GM21723 (cell line): ENCODE results near the gene SMC6.

ENCODE experiments used
- ATAC-seq: cut with Tn5 transposase; IDR thresholded peaks from one replicate; pipeline ENCODE4 v1.9.1; 2021; ENCODE audit warnings: mild to moderate bottlenecking, moderate library complexity; ENCODE audit not compliant: unreplicated experiment

The SMC6 gene, protein sequence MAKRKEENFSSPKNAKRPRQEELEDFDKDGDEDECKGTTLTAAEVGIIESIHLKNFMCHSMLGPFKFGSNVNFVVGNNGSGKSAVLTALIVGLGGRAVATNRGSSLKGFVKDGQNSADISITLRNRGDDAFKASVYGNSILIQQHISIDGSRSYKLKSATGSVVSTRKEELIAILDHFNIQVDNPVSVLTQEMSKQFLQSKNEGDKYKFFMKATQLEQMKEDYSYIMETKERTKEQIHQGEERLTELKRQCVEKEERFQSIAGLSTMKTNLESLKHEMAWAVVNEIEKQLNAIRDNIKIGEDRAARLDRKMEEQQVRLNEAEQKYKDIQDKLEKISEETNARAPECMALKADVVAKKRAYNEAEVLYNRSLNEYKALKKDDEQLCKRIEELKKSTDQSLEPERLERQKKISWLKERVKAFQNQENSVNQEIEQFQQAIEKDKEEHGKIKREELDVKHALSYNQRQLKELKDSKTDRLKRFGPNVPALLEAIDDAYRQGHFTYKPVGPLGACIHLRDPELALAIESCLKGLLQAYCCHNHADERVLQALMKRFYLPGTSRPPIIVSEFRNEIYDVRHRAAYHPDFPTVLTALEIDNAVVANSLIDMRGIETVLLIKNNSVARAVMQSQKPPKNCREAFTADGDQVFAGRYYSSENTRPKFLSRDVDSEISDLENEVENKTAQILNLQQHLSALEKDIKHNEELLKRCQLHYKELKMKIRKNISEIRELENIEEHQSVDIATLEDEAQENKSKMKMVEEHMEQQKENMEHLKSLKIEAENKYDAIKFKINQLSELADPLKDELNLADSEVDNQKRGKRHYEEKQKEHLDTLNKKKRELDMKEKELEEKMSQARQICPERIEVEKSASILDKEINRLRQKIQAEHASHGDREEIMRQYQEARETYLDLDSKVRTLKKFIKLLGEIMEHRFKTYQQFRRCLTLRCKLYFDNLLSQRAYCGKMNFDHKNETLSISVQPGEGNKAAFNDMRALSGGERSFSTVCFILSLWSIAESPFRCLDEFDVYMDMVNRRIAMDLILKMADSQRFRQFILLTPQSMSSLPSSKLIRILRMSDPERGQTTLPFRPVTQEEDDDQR

GRCh38 chr2:17753803-17754663, at the start of gene SMC6, which contains the start of gene GEN1:
Gene SMC6, minus strand, starts transcription at chr2:17753810. Its CDS starts 7,864 bp downstream, at chr2:17745946.
Gene GEN1, plus strand, starts transcription at chr2:17754138. Its CDS starts 5,806 bp downstream, at chr2:17759944.
- peak; percentile 66 for ATAC-seq

- no peak for ATAC-seq
Observed at GRCh38 chr2:17800693-17801458, 47.3 kb upstream of the SMC6 start.

DNA sequence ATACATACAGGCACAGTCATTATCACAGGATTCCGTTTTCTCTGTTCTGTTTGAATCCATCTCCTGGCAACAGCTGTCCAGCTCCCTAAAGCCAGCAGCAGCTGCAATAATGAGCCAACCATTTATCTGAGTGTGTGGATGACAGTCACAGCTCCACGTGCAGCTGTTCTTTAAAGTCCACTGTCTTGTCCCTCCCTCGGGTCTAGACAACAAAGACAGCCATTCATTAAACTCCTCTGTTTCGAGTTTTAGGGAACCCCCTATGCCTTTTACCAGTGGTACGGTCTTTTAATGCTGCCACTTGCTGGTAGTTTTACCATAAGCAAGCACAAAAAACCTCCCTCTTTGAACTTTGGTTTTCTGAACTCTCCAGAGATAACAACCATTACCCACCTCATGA, 46.6 kb upstream of the SMC6 start:
- no peak for ATAC-seq

- ATAC-seq, result no peak
Observed at GRCh38 chr2:17799301-17800120, 45.9 kb upstream of the SMC6 start.

DNA sequence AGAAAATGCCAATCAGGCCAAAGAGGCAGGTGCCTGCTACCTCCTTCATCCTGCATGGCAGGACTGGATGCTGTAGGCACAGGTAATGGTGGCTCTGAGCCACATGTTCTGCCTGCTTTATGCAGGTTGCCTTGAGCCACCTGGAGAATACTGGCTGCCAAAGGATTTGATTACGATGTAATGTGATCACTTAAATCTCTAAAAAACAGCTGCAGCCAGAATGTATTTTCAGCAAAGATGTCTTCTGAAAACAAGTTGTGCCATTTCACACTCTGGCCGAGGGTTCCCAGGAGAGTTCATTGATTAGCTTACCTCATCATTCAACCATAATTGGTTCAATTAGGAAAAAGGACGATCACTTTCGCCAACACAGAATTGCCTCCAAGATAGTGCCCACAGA, 44.7 kb upstream of the SMC6 start:
- ATAC-seq, result no peak

DNA sequence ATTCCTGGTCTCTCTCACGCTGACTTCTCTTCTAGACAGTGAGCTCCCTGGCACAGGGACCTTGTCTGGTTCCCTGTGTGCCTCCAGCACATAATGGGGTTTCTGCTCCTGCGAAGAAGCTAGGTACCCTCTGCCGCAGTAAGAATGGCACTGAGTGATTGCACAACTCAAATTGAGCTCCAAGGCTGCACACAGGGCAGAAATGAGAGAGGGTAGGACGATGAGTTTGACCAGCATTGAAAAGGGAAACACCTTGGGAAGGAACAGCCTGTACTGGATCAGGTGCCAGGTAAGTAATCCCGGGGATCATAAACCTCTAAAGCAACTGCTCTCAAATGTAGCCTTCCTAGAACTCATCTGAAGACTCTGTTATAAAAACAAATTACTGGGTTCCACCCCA, 41.7 kb upstream of the SMC6 start:
- ATAC-seq, result no peak

- ATAC-seq, result no peak
Observed at GRCh38 chr2:17793803-17794354, 40.3 kb upstream of the SMC6 start.

GRCh38 chr2:17793296-17793695, 39.7 kb upstream of the SMC6 start:
- ATAC-seq, result no peak

DNA sequence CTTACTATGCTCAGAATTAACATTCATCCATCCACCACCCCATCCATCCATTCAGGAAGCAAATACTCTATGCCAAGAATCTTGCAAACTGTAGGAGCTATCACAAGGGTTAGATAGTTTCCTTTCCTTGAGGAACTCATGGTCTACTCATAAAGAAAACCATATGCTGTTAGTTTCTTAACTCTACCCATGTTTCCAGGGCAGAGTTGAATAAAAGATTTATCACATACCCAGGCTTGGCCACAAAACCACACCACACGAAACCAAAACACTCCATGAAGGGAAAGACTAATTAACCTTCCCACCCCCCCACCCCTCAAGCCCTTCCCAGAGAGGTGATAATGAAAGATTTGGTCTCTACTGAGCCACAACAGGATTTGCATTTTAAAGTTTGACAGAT, 38.9 kb upstream of the SMC6 start:
- ATAC-seq, result no peak

- ATAC-seq, result no peak
Observed at GRCh38 chr2:17791817-17792130, 38.2 kb upstream of the SMC6 start.

GRCh38 chr2:17791121-17791816, 37.7 kb upstream of the SMC6 start:
- ATAC-seq, result no peak

DNA sequence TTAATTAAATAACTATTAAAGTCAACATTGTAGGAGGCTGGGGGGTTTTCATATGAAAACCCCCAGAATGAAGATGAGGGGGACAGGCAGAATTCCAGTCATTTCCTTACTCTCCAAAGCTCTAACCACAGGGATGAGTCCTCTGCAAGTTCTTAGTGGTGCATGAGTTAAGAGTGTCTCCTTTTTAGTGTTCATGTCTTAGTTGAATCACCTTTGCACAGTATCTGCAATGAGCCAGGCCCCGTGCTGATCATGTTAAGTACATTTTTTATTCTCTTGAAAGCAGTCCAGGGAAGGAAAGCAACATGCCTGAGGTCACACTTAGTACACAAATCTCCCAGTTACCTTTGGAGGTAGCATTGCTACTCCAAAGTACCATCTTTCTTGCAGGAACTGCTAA, 36.9 kb upstream of the SMC6 start:
- ATAC-seq, result no peak

- peak; percentile 49 for ATAC-seq
Observed at GRCh38 chr2:17788773-17789172, 35.2 kb upstream of the SMC6 start.

- ATAC-seq, result no peak
Observed at GRCh38 chr2:17786727-17787126, 33.1 kb upstream of the SMC6 start.

GRCh38 chr2:17781482-17781881, 27.9 kb upstream of the SMC6 start:
- ATAC-seq, result no peak

DNA sequence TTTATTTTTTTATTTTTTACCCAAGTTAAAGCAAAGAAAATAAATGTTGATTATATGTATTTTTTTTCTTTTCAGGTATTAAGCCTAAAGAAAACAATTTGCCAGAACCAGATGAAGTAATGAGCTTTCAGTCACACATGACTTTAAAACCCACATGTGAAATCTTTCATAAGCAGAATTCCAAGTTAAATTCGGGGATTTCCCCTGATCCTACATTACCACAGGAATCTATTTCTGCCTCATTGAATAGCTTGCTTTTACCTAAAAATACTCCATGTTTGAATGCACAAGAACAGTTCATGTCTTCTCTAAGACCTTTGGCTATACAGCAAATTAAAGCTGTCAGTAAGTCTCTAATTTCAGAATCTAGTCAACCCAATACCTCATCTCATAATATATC, 26.9 kb upstream of the SMC6 start:
- no peak for ATAC-seq

DNA sequence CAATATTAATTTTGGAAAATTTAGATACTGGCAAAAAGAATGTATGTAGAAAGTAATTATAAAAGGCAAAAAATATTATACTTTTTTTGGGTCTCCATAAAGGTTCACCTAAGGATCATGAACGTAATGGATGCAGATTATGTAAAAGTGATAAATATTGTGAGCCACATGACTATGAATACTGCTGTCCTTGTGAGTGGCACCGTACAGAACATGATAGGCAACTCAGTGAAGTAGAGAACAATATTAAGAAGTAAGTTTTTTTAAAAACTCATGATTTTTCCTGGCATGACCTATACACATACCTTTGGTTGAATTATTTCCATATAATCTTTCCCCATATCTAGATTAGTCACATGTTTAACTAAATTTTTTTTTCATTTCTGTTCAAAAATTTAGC, 18.9 kb upstream of the SMC6 start:
- ATAC-seq, result no peak

- ATAC-seq, result no peak
Observed at GRCh38 chr2:17771956-17772355, 18.3 kb upstream of the SMC6 start.
